NCI-H2227 (cell line): ENCODE data around the gene LTO1.

Source experiments
- DNase-seq: peaks from one replicate; lab custom pipeline; 2025; ENCODE audit not compliant: unreplicated experiment; lab: John Stamatoyannopoulos, UW

Gene LTO1

GRCh38 chr11:69658626-69659450, 16.3 kb downstream of the LTO1 start:
- no peak for DNase-seq

GRCh38 chr11:69657911-69658625, 17.1 kb downstream of the LTO1 start:
- peak; percentile 60 for DNase-seq

DNA sequence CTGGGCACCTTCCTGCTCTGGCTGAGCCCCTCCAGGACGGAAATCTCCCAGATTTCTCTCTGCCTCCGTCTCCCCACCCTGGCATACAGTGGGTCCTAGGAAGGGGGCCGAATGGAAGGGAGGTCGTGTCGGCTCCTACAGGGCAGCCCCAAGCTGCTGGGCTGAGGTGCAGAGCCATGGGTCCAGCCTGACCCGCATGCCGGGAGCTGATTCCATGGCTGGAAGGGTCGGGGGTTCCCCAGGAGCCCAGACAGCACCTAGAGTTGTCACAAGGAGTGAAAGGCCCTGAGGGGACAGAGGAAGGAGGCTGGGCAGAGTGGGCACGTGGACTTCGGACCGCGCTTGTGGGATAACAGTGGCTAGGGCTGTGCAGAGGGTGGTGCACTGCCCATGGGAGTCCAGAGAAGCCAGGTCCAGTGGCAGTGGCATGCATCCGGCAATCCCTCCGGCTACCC, 17.7 kb downstream of the LTO1 start:
- no peak for DNase-seq

GRCh38 chr11:69656536-69657455, 18.4 kb downstream of the LTO1 start:
- no peak for DNase-seq

DNA sequence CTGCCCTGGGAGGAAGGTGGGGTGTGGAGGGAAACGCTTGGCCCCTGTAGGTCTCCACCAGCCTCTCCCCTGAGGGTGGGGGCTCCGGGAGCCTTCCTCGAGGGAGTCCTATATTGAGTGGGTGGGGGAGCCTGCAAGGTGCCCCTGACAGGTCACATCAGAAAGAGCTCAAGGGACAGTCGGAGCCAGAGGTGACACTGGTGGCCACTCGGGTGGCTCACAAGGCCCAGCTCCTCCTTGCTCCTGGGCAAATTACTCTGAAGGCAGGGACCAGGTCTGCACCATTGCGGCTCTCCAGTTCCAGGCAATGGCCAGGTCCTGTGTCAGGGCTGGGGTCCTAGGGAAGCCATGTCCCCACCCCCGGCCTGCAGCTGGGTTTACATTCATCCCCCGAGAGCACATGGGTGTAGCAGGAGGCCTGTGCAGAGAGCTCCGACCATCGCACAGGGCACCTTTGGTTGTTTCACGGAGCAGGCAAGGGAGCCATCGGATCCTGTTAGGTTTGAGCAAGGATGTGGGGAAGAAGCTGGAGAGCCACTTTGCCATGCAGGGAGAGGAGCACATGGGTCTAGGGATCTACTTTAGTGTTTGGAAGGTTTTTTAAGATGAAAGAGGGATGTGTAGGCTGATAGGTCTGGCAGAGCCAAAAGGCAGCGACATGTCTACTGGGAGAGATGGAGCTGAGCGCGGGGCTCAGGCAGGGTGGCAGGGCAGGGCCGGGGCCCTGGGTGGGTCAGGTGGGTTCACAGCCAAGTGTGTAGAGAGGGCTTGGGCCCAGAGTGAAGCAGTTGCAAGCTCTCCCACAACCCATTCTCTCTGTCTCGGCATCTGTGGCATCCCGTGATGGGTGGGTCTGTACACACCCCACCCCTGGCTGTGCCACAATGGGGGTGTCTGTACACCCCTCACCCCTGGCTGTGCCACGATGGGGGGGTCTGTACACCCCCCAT, 19.4 kb downstream of the LTO1 start:
- DNase-seq = no peak

DNA sequence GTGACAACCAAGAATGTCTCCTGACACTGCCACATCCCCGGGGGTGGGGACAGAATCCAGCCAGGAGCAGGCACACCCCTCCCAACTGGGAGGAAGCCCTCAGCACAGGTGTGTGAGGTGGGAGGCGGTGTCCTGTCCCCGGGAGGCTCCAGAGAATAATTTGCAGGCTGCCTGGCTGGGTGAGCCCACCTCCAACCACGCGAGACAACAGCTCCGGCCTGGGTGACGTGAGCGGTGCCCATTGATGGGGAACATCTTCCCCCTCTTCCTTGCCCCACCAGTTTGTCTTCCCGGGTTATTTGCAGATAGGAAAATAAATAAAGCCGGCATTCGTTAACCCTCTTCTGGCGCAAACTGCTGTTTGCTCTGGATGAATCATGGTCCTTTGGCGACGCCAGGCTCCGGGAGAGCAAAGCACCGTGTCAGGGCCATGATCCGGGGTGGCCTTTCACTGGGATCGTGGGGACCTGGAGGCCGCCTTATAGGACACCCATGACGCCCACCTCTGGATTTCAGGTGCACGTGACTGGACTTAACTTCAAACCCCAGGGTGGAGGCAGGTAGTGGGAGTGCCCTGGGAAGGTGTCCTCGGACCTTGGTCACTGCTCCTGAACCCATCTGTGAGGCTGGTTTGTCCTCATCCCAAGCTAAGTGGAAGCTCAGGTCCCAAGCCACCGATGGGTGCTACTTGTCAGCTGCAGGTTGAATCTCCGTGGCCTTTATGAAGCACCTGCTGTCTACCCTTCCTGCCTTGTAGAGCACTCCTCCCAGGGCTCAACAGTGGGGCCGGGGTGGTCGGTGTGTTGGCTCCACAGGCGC, 20.3 kb downstream of the LTO1 start:
- DNase-seq = no peak

DNA sequence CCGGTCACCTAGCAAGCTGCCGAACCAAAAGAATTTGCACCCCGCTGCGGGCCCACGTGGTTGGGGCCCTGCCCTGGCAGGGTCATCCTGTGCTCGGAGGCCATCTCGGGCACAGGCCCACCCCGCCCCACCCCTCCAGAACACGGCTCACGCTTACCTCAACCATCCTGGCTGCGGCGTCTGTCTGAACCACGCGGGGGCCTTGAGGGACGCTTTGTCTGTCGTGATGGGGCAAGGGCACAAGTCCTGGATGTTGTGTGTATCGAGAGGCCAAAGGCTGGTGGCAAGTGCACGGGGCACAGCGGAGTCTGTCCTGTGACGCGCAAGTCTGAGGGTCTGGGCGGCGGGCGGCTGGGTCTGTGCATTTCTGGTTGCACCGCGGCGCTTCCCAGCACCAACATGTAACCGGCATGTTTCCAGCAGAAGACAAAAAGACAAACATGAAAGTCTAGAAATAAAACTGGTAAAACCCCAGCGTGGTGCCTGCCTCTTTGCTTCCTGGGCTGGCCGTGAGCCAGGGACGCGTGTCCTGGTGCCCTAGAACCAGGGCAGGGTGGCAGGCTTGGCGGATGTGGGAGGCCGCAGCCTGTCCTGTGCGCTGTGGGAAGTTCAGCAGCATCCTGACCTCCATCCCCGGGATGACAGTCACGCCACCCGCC, 21.0 kb downstream of the LTO1 start:
- DNase-seq = no peak

DNA sequence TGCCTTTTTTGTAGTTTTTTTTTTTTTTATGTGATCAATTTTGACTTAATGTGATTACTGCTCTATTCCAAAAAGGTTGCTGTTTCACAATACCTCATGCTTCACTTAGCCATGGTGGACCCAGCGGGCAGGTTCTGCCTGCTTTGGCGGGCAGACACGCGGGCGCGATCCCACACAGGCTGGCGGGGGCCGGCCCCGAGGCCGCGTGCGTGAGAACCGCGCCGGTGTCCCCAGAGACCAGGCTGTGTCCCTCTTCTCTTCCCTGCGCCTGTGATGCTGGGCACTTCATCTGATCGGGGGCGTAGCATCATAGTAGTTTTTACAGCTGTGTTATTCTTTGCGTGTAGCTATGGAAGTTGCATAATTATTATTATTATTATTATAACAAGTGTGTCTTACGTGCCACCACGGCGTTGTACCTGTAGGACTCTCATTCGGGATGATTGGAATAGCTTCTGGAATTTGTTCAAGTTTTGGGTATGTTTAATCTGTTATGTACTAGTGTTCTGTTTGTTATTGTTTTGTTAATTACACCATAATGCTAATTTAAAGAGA, 21.7 kb downstream of the LTO1 start:
- DNase-seq = no peak

GRCh38 chr11:69652999-69653398, 22.2 kb downstream of the LTO1 start:
- DNase-seq = no peak

- no peak for DNase-seq
Observed at GRCh38 chr11:69651834-69652620, 23.1 kb downstream of the LTO1 start.

- DNase-seq = no peak
Observed at GRCh38 chr11:69650832-69651344, 24.3 kb downstream of the LTO1 start.

DNA sequence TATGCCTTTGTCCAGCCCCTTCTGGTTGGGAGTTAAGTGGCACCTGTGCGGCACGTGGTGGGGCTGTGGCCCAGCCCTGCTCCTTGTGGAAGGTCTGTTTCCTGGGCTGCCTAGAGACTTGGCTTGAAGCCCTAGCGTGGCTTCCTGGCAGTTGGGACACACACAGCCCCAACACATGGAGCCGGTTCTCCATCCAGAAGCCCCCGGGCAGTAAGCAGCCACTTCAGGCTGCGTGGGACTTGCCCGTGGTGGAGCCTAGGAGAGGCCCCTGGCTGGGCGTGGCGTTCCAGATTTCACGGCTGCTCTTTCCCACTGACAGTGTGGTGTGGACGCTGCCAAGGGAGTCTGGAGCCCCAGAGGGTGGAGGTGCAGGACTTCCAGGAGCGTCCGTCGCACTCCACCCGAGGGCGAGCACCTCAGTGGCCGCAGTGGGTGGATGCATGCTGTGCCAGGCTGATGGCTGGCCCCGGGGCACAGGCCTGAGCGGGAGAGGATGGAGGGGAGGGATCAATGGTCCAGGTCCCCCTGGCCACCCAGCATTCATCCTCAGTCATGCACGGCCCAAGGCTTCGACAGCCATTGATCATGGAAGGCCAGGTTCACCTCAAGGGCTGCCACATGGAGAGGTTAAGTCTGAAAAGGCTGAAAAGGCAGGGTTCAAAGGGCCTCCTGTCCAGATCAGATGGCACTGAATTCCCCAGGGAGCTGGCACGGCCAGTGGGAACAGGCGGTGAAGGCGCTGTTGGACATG, 24.9 kb downstream of the LTO1 start:
- no peak for DNase-seq

DNA sequence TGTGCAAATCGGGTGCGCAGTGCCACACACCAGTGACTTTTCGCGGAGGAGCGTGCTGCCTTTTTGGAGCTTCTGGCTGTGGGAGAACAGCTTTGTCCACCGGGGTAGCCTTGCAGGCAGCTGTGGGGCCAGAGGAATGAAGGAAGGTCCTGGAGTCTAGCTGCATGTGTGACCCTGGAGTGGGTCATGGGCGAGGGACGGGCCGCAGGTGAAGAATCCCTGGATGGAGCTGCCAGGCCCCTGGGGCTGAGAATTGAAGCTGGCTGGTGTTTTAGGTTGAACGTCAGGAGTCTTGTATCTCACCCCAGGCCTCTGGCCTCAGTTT, 25.6 kb downstream of the LTO1 start:
- DNase-seq = no peak

DNA sequence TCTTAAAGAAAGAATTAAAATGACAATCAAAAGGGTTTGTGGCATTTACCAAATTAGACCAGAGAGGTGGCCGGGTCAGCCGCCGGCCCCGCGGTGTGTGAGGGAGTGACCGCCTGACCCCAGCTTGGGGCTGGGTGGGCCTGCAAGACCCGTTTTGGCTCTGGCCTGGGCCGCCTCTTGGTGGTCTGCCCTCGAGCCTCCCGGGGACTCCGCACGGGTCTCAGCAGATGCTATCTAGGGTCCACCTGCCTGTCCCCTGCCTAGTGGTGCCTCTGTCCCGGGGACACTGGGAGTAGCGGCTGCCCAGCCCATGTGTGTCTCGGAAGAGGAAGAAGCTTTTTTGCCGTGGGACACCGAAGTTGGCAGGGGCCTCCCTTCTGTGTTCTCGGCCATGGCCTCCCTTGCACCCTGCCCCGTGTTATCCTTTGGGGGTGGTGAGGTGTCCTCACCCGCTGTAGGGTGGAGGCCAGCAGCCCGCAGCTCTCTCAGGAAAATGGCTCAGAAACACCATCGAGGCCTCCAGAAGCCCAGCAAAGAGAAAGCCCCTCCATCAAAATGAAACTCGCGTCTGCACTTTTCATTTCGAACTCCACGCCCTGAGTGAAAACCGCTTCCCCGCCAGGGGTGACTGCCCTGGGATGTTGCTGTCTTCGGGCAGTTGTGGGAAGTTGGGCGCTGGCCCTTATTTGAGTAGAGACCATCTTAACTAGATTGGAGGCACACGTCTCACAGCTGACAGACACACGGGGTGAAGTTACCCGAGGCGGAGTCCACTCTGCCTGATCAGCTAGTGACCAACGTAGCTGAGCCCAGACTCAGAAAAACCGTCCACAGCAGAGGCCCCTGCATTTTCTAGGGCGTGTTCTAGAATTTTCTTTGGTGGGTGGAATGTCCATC, 26.2 kb downstream of the LTO1 start:
- no peak for DNase-seq

DNA sequence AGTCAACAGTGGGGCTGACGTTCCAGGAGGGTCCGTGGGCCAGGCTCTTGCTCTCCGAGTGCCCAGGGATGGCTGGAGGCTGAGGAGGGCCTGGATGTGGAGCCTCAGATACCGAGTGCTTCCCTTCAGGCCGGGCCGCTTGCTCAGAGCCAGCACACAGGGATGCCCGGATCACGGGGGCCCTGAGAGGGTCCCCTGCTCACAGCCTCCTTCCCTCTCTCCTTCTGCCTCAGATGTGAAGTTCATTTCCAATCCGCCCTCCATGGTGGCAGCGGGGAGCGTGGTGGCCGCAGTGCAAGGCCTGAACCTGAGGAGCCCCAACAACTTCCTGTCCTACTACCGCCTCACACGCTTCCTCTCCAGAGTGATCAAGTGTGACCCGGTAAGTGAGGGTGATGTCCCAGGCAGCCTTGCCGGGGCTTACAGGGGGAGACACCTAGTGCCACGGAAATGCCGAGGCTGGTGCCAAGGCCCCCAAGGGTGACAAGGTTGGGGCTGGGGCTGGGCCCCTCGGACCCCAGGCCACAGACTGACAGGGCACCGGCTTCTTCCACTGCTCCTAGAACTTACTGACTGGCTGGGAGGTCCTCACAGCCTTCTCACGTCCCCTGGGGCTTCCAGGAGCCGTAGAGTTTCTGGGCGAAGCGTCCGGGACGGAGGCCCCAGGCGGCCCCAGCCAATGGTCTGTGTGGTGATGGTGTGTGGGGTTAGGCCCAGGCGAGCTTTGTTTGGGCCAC, 27.2 kb downstream of the LTO1 start:
- no peak for DNase-seq
